ENCODE results near the gene ITPK1. TPM values are rescaled to one million over a fixed set of nuclear protein-coding genes. Genes with fewer than 3 reads are reported as not detected.

Gene ITPK1
- total RNA-seq, 2 experiments from 2014 or later, result 12.2 to 18.9 TPM

GRCh38 chr14:93011141-93011529 lies 104.6 kb downstream of the ITPK1 start:
- CTCF ChIA-PET, result no interaction called here
- intact Hi-C loops (cut with micrococcal nuclease), result no loop called here
- Mint-ChIP-seq H3K9me3 (no peaks in the 10 kb centered on the region), H3K36me3 (ENCODE audit: low read depth) (no peaks in the 10 kb centered on the region), H3K27ac (no peak overlapping the region), H3K27me3 (ENCODE audit: low read depth) (no peaks in the 10 kb centered on the region), H3K4me3 (no peak overlapping the region), H3K4me1 (ENCODE audit: low read depth) (peaks cover 11% of the 10 kb centered on the region)
- no peak for DNase-seq

- DNase-seq, result no peak
- Mint-ChIP-seq H3K27ac (no peak overlapping the region), H3K4me1 (ENCODE audit: low read depth) (peaks cover 11% of the 10 kb centered on the region), H3K36me3 (ENCODE audit: low read depth) (no peaks in the 10 kb centered on the region), H3K4me3 (no peak overlapping the region), H3K9me3 (no peaks in the 10 kb centered on the region), H3K27me3 (ENCODE audit: low read depth) (no peaks in the 10 kb centered on the region)
- CTCF ChIA-PET, result interaction anchor here (0.5 kb wide), 1 partner anchor 43 kb away, joined by 3 read pairs; no protein-coding TSS in a partner anchor
- intact Hi-C loops (cut with micrococcal nuclease), result no loop called here
These were observed 105.1 kb downstream of the ITPK1 start for GRCh38 chr14:93010522-93011140.

DNA sequence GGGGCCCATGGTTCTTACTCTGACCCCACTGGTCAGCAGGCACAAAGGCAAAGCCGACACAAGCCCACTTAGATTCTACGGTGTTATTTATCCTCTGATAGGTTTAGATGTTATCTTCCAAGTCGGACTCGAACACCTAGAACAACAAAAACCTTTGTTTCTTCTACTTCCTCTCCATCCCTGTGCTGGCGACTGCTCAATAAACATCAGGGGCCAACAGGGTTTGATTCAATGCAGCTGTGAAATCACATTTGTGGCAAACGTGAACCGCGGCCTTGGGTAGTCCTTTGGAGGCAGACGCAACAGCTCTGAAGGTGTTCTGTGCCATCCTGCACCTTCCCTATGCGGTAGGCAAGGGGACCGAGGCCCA lies 105.6 kb downstream of the ITPK1 start:
- CTCF ChIA-PET, result interaction anchor here (0.5 to 0.6 kb wide), 2 partner anchors 43 to 55 kb away, joined by 3 read pairs; no protein-coding TSS in a partner anchor
- Mint-ChIP-seq H3K4me1 (ENCODE audit: low read depth) (peaks cover 11% of the 10 kb centered on the region), H3K27me3 (ENCODE audit: low read depth) (no peaks in the 10 kb centered on the region), H3K36me3 (ENCODE audit: low read depth) (no peaks in the 10 kb centered on the region), H3K27ac (no peak overlapping the region), H3K9me3 (no peaks in the 10 kb centered on the region), H3K4me3 (no peak overlapping the region)
- intact Hi-C loops (cut with micrococcal nuclease), result no loop called here
- no peak for DNase-seq

DNA sequence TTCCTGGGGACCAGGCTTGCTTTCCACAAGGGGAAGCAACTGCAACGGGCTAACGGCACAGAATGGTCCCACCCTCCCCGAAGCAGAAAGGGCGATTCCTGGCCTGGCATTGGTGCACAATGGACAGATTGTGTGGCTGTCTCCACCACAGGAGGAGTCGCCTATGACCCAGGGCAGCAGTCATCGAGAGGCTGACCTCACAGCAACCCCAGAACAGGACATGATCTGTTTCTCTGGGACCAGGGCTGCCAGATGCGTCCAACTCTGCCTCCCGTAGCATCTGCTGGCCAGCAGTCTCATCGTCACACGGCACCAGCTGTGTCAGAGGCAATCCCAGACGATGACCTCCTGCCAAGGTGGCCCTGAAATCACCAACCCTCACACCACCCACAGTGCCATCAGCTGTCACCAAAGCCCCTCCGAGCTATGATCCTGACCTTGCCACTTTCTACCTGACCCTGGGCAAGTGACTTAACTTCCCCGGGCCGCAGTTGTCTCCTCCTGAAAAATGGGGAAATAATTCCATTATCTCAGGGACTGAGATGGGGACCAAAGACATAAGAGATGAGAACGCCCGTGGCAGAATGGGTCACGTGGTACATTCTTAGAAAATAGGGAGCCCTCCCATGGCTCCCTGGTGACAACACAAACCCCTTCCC lies 106.1 kb downstream of the ITPK1 start:
- CTCF ChIA-PET, result interaction anchor here (0.6 kb wide), 1 partner anchor 55 kb away, joined by 3 read pairs; no protein-coding TSS in a partner anchor
- no peaks in the 10 kb centered on the region for H3K27me3 Mint-ChIP-seq (ENCODE audit: low read depth)
- DNase-seq, result no peak
- H3K9me3 Mint-ChIP-seq, result no peaks in the 10 kb centered on the region
- H3K4me1 Mint-ChIP-seq (ENCODE audit: low read depth), result peaks cover 11% of the 10 kb centered on the region
- intact Hi-C loops (cut with micrococcal nuclease), result no loop called here
- no peak overlapping the region for H3K4me3 Mint-ChIP-seq
- H3K27ac Mint-ChIP-seq, result no peak overlapping the region
- H3K36me3 Mint-ChIP-seq (ENCODE audit: low read depth), result no peaks in the 10 kb centered on the region

DNA sequence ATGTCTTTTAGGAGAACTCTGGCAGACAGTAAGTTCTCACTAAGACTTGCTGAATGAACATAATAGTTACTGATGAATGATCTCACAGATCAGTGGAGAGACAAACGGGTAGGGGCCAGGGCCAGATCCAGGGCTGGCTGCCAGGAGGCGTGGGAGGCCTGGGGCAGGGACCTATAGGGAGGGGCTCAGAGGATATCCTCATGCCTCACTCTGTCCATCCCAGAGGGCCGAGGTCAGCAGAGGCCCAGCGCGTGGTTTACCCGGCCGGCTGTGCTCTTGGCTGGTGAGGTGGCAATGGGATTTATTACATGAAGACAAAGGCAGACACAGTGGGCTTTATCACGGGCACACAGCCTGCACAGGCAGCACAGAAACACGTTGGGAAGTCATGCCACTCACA lies 107.3 kb downstream of the ITPK1 start:
- Mint-ChIP-seq H3K4me1 (ENCODE audit: low read depth) (peaks cover 3% of the 10 kb centered on the region), H3K36me3 (ENCODE audit: low read depth) (no peaks in the 10 kb centered on the region), H3K9me3 (no peaks in the 10 kb centered on the region), H3K27ac (no peak overlapping the region), H3K27me3 (ENCODE audit: low read depth) (no peaks in the 10 kb centered on the region), H3K4me3 (no peak overlapping the region)
- DNase-seq, result no peak
- CTCF ChIA-PET, result no interaction called here
- intact Hi-C loops (cut with micrococcal nuclease), result no loop called here

DNA sequence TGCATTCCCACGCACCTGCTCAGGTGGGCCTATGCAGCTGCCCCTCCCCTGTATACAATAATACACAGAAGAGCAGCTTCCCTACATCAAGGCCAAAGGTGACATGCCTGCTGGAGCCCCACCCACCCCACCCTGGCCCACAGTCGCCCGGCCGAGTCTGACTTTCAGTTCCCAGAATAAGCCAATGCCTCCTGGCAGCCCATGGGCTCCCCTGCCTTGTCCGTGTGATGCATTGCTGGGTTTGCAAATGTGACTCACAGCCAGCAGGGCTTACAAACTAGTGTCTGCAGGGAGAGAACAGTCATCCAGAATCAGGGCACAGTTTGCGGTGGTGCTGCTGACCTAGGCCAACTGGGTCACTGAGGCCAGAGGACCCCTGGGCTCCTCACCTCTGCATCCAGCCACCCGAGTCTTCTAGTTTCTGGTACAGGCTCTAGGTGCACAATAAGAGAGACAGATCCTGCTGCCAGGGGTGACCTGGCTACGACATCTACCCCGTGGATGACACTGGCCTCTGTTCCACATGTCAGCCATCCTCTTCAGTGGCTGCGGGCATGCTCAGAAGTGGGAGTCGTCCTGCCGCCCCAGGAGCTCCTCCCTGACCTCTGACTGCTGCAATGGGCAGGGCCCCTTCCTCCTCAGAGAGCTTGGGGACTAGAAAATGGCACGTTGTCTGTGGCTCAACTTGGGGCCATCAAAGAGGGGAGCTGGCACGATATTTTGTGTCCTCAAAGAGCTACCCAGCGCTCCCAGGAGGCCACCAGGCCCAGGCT lies 108.3 kb downstream of the ITPK1 start:
- H3K9me3 Mint-ChIP-seq, result no peaks in the 10 kb centered on the region
- intact Hi-C loops (cut with micrococcal nuclease), result no loop called here
- no peaks in the 10 kb centered on the region for H3K36me3 Mint-ChIP-seq (ENCODE audit: low read depth)
- H3K4me1 Mint-ChIP-seq (ENCODE audit: low read depth), result no peaks in the 10 kb centered on the region
- CTCF ChIA-PET, result no interaction called here
- DNase-seq, result no peak
- no peak overlapping the region for H3K27ac Mint-ChIP-seq
- H3K27me3 Mint-ChIP-seq (ENCODE audit: low read depth), result no peaks in the 10 kb centered on the region
- no peak overlapping the region for H3K4me3 Mint-ChIP-seq

DNA sequence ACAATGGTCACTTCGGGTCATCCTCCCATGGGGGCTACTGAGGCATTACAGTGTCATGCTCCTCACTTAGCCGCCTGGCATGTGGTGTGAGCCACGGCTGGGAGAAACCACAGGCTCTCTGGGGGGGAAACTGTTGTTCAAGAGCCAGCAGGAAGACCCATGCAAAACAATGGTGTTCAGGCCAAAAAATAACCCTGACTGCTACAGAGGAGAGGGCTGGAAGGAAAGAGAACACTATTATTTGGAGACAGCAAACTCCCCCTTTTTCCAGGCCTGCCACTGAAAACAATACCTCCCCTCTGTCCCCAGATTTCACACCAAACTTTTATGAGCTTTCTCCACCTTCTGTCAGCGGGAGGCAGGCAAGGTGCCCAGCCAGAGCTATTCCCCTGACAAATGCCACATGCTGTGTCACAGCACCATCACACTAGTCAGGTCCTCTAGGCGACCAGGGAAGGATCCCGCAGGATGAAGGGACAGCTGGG lies 109.1 kb downstream of the ITPK1 start:
- Mint-ChIP-seq H3K4me3 (no peak overlapping the region), H3K4me1 (ENCODE audit: low read depth) (no peaks in the 10 kb centered on the region), H3K27me3 (ENCODE audit: low read depth) (no peaks in the 10 kb centered on the region), H3K36me3 (ENCODE audit: low read depth) (no peaks in the 10 kb centered on the region), H3K9me3 (no peaks in the 10 kb centered on the region), H3K27ac (peak overlapping the region; percentile 63)
- intact Hi-C loops (cut with micrococcal nuclease), result no loop called here
- CTCF ChIA-PET, result no interaction called here
- no peak for DNase-seq

- no peaks in the 10 kb centered on the region for H3K9me3 Mint-ChIP-seq
- CTCF ChIA-PET, result no interaction called here
- no peaks in the 10 kb centered on the region for H3K36me3 Mint-ChIP-seq (ENCODE audit: low read depth)
- intact Hi-C loops (cut with micrococcal nuclease), result no loop called here
- no peak overlapping the region for H3K27ac Mint-ChIP-seq
- no peak for DNase-seq
- no peaks in the 10 kb centered on the region for H3K27me3 Mint-ChIP-seq (ENCODE audit: low read depth)
- H3K4me3 Mint-ChIP-seq, result no peak overlapping the region
- no peaks in the 10 kb centered on the region for H3K4me1 Mint-ChIP-seq (ENCODE audit: low read depth)
These were observed 109.9 kb downstream of the ITPK1 start for GRCh38 chr14:93005838-93006237.

DNA sequence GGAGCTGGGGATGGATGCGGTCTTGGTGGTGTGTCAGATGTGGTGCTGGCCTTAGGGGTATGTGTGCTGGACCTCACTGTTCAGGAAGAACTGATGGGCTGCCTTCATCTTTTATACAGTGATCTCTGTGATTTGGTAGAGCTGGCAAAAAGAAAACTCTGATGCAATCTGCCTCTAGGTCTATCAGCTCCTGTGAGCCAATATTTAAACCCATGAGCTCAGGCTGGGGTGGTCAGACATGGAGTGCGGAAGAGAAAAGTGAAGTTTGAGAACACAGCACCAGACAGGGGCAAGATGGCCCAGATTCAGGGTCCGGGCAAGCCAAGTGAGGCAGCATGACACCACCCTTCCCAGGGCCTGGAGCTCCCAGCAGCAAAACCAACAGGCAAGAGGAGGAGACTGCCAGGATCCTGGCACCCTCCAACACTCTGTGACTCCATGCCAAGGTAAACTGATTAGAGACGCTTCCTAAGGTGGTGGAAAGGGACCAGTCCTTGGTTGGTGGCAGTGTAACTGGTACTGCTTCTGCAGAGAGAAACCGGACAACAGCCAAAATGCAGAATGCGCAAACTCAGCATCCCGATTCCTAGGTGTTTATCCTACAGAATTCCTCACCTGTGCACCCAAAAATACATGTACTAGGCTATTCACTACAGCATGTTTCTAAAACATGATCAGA lies 110.5 kb downstream of the ITPK1 start:
- Mint-ChIP-seq H3K4me1 (ENCODE audit: low read depth) (no peaks in the 10 kb centered on the region), H3K36me3 (ENCODE audit: low read depth) (no peaks in the 10 kb centered on the region), H3K9me3 (no peaks in the 10 kb centered on the region), H3K27ac (no peak overlapping the region), H3K27me3 (ENCODE audit: low read depth) (no peaks in the 10 kb centered on the region), H3K4me3 (no peak overlapping the region)
- no peak for DNase-seq
- intact Hi-C loops (cut with micrococcal nuclease), result no loop called here
- CTCF ChIA-PET, result no interaction called here

DNA sequence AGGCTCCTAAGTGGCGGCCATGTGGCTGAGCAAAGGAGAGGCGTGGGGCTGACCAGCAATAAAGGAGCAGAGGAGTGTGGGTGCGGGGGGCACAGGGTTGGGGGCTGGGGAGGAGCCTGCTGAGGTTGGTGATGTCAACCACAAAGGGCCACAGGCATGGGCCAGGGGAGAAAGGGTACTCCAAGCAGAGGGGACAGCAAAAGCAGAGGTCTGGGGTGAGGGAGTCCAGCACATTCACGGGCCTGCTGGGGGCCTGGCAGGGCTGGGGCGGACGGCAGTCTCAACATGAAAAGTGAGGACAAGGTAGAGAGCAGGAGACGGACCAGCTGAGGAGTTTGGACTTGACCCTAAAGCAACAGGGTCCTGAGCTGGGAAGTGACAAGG lies 111.0 kb downstream of the ITPK1 start:
- CTCF ChIA-PET, result no interaction called here
- H3K27ac Mint-ChIP-seq, result no peak overlapping the region
- no peak for DNase-seq
- H3K4me3 Mint-ChIP-seq, result no peak overlapping the region
- H3K27me3 Mint-ChIP-seq (ENCODE audit: low read depth), result no peaks in the 10 kb centered on the region
- intact Hi-C loops (cut with micrococcal nuclease), result no loop called here
- no peaks in the 10 kb centered on the region for H3K36me3 Mint-ChIP-seq (ENCODE audit: low read depth)
- H3K4me1 Mint-ChIP-seq (ENCODE audit: low read depth), result no peaks in the 10 kb centered on the region
- H3K9me3 Mint-ChIP-seq, result no peaks in the 10 kb centered on the region

GRCh38 chr14:93003945-93004698 lies 111.6 kb downstream of the ITPK1 start:
- Mint-ChIP-seq H3K27ac (no peak overlapping the region), H3K9me3 (no peaks in the 10 kb centered on the region), H3K4me1 (ENCODE audit: low read depth) (no peaks in the 10 kb centered on the region), H3K36me3 (ENCODE audit: low read depth) (no peaks in the 10 kb centered on the region), H3K27me3 (ENCODE audit: low read depth) (no peaks in the 10 kb centered on the region), H3K4me3 (no peak overlapping the region)
- no peak for DNase-seq
- CTCF ChIA-PET, result no interaction called here
- intact Hi-C loops (cut with micrococcal nuclease), result no loop called here

DNA sequence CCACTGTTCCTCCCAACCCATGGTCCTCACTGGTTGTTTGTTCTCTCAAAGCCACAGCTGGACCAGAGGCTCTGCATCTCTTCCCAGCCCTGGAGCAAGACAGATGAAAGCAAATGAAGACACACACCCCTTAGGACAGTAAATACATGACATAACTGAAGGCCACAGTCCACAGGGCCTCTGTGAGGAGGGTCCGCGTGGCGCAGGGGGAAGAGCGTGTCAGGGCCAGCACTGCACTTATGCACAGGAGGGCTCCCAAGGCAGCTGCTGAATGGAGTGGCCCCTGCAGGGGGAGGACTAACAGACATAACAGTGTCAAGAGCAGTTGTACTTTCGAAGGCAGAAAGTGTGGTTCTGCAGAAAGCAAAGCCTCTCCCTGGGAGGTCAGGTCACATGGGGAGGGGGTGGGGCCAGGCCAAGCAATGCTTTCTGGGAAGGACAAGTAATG lies 112.8 kb downstream of the ITPK1 start:
- H3K4me1 Mint-ChIP-seq (ENCODE audit: low read depth), result no peaks in the 10 kb centered on the region
- H3K36me3 Mint-ChIP-seq (ENCODE audit: low read depth), result no peaks in the 10 kb centered on the region
- H3K27ac Mint-ChIP-seq, result no peak overlapping the region
- no peak for DNase-seq
- H3K9me3 Mint-ChIP-seq, result no peaks in the 10 kb centered on the region
- intact Hi-C loops (cut with micrococcal nuclease), result no loop called here
- no peaks in the 10 kb centered on the region for H3K27me3 Mint-ChIP-seq (ENCODE audit: low read depth)
- CTCF ChIA-PET, result no interaction called here
- H3K4me3 Mint-ChIP-seq, result no peak overlapping the region

Measured in activated naive CD4-positive, alpha-beta T cell treated with anti-CD3 and anti-CD28 coated beads for 36 hours (primary cell).